ENCODE results near the gene GET4. TPM values are rescaled to one million over a fixed set of nuclear protein-coding genes. Genes with fewer than 3 reads are reported as not detected.

GET4 gene
- polyA plus RNA-seq, 3 donors = 20.1 to 36.8 (median 25.5) TPM

- Histone ChIP-seq H3K4me2 (replicated peaks; ENCODE audit: extremely low read depth, low read length, poor library complexity, severe bottlenecking) (no peak overlapping the region), H3K27ac (ENCODE audit: low read depth in 1 of 2, low read length in 2 of 2) (no peak overlapping the region), H3K4me1 (ENCODE audit: control insufficient read depth in 1 of 2, insufficient read depth in 2 of 2, low read length in 2 of 2) (peaks cover 10 to 23% of the 10 kb centered on the region in 2 donors), H3K27me3 (ENCODE audit: control insufficient read depth in 2 of 2, insufficient read depth in 2 of 2, low read length in 2 of 2) (no peaks in the 10 kb centered on the region), H3K79me2 (ENCODE audit: insufficient read depth, low read length) (peaks cover 15% of the 10 kb centered on the region), H3K36me3 (replicated peaks in 1 of 2; ENCODE audit: control insufficient read depth in 1 of 2, insufficient read depth in 2 of 2, low read length in 2 of 2) (peaks cover 18 to 53% of the 10 kb centered on the region in 2 donors), H3K9ac (ENCODE audit: insufficient read depth, low read length, poor library complexity, severe bottlenecking) (no peak overlapping the region), H4K20me1 (ENCODE audit: insufficient read depth, low read length) (peaks cover 92% of the 10 kb centered on the region), H3K9me3 (replicated peaks in 1 of 2; ENCODE audit: control insufficient read depth in 1 of 2, insufficient read depth in 1 of 2, low read length in 2 of 2) (no peaks in the 10 kb centered on the region), H2AFZ (ENCODE audit: insufficient read depth, low read depth, low read length, poor library complexity, severe bottlenecking) (no peak overlapping the region), H3K4me3 (replicated peaks in 1 of 3; ENCODE audit: low read depth in 2 of 3, low read length in 3 of 3) (no peak overlapping the region)
- Mint-ChIP-seq H3K36me3 (peaks cover 56 to 76% of the 10 kb centered on the region in 2 donors), H3K27me3 (ENCODE audit: low read depth in 3 of 3) (peaks cover 5 to 28% (median 23%) of the 10 kb centered on the region in 3 donors), H3K9me3 (peaks cover 0 to 2% (median 0%) of the 10 kb centered on the region in 7 donors), H3K4me3 (no peak overlapping the region), H3K4me1 (peaks cover 34% of the 10 kb centered on the region), H3K27ac (no peak overlapping the region)
- TF ChIP-seq CTCF (IDR thresholded peaks at IDR 0.05) = no peak
- no peak for DNase-seq
- WGBS (ENCODE audit: insufficient coverage) = 96% methylated on average over 11 of the region's 12 CpGs
- intact Hi-C loops (cut with micrococcal nuclease) = no loop called here
These were observed 42.1 kb upstream of the GET4 start for GRCh38 chr7:834277-834676.

GRCh38 chr7:835021-835420, 41.3 kb upstream of the GET4 start:
- H3K4me2 ChIP-seq (replicated peaks; ENCODE audit: extremely low read depth, low read length, poor library complexity, severe bottlenecking) = no peak overlapping the region
- H3K4me3 ChIP-seq (replicated peaks in 1 of 3; ENCODE audit: low read depth in 2 of 3, low read length in 3 of 3) = no peak overlapping the region
- H3K36me3 Mint-ChIP-seq = peaks cover 61 to 79% of the 10 kb centered on the region in 2 donors
- 100% methylated on average over 3 of the region's 12 CpGs for WGBS (ENCODE audit: insufficient coverage)
- no peak overlapping the region for H3K9ac ChIP-seq (ENCODE audit: insufficient read depth, low read length, poor library complexity, severe bottlenecking)
- no peak for TF ChIP-seq CTCF (IDR thresholded peaks at IDR 0.05)
- H3K27ac ChIP-seq (ENCODE audit: low read depth in 1 of 2, low read length in 2 of 2) = no peak overlapping the region
- H3K4me3 Mint-ChIP-seq = no peak overlapping the region
- peaks cover 34% of the 10 kb centered on the region for H3K4me1 Mint-ChIP-seq
- no peaks in the 10 kb centered on the region for H3K9me3 ChIP-seq (replicated peaks in 1 of 2; ENCODE audit: control insufficient read depth in 1 of 2, insufficient read depth in 1 of 2, low read length in 2 of 2)
- peaks cover 0 to 2% (median 0%) of the 10 kb centered on the region in 7 donors for H3K9me3 Mint-ChIP-seq
- H4K20me1 ChIP-seq (ENCODE audit: insufficient read depth, low read length) = peaks cover 84% of the 10 kb centered on the region
- no peaks in the 10 kb centered on the region for H3K27me3 ChIP-seq (ENCODE audit: control insufficient read depth in 2 of 2, insufficient read depth in 2 of 2, low read length in 2 of 2)
- no peak overlapping the region for H2AFZ ChIP-seq (ENCODE audit: insufficient read depth, low read depth, low read length, poor library complexity, severe bottlenecking)
- H3K4me1 ChIP-seq (ENCODE audit: control insufficient read depth in 1 of 2, insufficient read depth in 2 of 2, low read length in 2 of 2) = peaks cover 10 to 23% of the 10 kb centered on the region in 2 donors
- H3K79me2 ChIP-seq (ENCODE audit: insufficient read depth, low read length) = peaks cover 13% of the 10 kb centered on the region
- peaks cover 23 to 61% of the 10 kb centered on the region in 2 donors for H3K36me3 ChIP-seq (replicated peaks in 1 of 2; ENCODE audit: control insufficient read depth in 1 of 2, insufficient read depth in 2 of 2, low read length in 2 of 2)
- peaks cover 5 to 23% (median 18%) of the 10 kb centered on the region in 3 donors for H3K27me3 Mint-ChIP-seq (ENCODE audit: low read depth in 3 of 3)
- intact Hi-C loops (cut with micrococcal nuclease) = no loop called here
- no peak for DNase-seq
- H3K27ac Mint-ChIP-seq = no peak overlapping the region
